Stimulated activated CD8-positive, alpha-beta memory T cell treated with anti-CD3 and anti-CD28 coated beads, Interleukin-2, amount 100 ng/mL, for 1 hour (primary cell): ENCODE results near the gene MPV17L2.

ENCODE experiments used
- DNase-seq, 2 donors: peaks; one replicate each; pipeline ENCODE4 v3.0.0-alpha.2; 2020; ENCODE audit warnings: low read depth in 2 of 2

Gene MPV17L2

DNA sequence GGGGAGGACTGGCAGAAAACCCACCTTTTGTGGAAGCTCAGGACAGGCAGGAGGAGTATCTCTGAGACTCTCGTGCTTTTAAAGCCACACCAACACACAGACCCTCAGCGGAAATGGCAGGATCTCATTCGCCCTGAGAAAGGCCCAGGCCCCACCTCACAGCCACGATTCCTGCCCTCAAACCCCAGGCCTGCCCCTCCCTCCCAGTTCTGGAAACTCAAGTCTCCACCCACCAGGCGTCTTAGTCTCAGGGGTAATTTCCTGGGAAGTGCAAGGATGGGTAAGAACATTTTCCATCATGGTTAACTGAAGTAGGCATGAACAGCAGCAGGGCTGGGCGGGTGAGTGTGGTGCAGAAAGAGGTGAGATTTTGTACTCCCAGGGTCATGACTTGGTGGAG lies 41.2 kb downstream of the MPV17L2 start:
- no peak for DNase-seq

DNA sequence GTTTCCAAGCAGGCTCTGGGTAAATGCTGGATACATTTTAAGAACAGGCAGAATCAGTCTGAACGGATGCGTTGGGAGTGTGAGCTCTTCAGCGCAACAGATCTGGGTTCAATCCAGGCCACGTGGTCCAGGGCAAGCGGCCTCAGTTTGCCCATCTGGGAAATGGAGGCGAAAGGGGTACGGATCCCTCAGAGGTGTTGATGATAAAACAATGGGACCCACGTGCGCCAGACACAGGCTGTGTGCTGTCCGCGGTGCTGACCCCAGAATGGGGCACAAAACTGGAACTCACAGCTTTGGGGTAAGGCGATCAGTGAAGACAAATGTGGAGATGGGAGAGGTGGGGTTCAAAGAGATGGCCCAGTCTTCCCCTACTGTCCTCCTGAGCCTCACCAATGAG lies 46.3 kb downstream of the MPV17L2 start:
- no peak for DNase-seq

DNA sequence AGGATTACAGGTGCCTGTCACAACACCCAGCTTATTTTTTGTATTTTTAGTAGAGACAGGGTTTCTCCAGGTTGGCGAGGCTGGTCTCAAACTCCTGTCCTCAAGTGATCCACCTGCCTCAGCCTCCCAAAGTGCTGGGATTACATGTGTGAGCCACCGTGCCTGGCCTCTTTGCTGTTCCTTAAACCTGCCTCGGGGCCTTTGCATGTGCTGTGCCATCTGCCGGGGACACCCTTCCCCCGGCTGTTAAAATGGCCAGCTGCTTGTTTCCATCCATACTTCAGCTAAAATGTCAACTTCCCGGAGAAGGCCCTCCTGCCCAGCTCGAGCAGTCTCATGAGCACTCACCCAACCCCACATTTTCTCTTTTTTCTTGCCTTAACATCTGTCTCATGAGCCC lies 52.3 kb downstream of the MPV17L2 start:
- no peak for DNase-seq
